OCI-LY7 (cell line): ENCODE results near the gene TRAF4.

Experiments used
- CTCF ChIP-seq: fragments of 200-600 bp; sonication (generic); conservative IDR thresholded peaks from 2 replicates; pipeline ENCODE4 v1.5.1; 2014; ENCODE audit warnings: mild to moderate bottlenecking, antibody characterized with exemption, low read length, moderate library complexity, mixed read lengths
- EZH2phosphoT487 ChIP-seq: fragments of 200-600 bp; sonication (generic); IDR thresholded peaks from 2 replicates; pipeline ENCODE4 v1.6.1; 2018; ENCODE audit warnings: low read depth, borderline replicate concordance, mild to moderate bottlenecking, mixed run types, antibody characterized with exemption, low read length, moderate library complexity, mixed read lengths

- TF ChIP-seq CTCF (peak; percentile 62), EZH2phosphoT487 (no peak)
Measured at GRCh38 chr17:28720247-28720996, 23.4 kb upstream of the TRAF4 start.
